NT2/D1 (cell line): ENCODE measurements around the gene KIAA0513.

Source experiments
- SUZ12 ChIP-seq: IDR thresholded peaks from 2 replicates; pipeline ENCODE4 v1.6.1; 2011; ENCODE audit not compliant: insufficient read length, insufficient read depth; ENCODE audit errors: extremely low read depth
- YY1 ChIP-seq: IDR thresholded peaks from 2 replicates; pipeline ENCODE4 v1.6.1; 2011; ENCODE audit not compliant: insufficient read length, insufficient read depth
- ZNF274 ChIP-seq: IDR thresholded peaks from 2 replicates; pipeline ENCODE4 v1.6.1; 2011; ENCODE audit warnings: mild to moderate bottlenecking, low read depth, low read length

GRCh38 chr16:85138073-85138824, 110.7 kb downstream of the KIAA0513 start:
- no peak for TF ChIP-seq ZNF274
- no peak for TF ChIP-seq YY1
- no peak for TF ChIP-seq SUZ12
